NCI-H2227 (cell line): ENCODE results near the gene TMEM117.

Source experiments
- DNase-seq: peaks from one replicate; lab custom pipeline; 2025; ENCODE audit not compliant: unreplicated experiment; lab: John Stamatoyannopoulos, UW

Gene TMEM117

DNA sequence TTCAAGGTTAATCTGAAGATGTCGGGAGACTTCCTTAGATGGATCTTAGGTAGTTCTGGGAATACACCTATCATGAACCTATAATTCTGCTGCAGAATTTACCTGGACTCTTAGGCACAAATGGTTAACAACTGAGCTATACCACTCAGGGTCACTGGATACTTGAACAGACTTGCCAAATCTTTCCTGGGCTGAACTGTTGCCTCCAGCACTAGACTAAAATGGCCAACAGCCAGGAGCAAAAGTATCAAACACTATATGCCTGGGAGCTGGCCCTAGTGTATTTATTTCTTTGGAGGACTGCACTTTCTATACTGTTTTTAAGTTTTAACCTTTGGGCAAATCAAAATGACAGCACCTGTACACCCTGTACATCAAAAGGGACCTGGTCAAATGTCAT lies 252.8 kb downstream of the TMEM117 start:
- no peak for DNase-seq

DNA sequence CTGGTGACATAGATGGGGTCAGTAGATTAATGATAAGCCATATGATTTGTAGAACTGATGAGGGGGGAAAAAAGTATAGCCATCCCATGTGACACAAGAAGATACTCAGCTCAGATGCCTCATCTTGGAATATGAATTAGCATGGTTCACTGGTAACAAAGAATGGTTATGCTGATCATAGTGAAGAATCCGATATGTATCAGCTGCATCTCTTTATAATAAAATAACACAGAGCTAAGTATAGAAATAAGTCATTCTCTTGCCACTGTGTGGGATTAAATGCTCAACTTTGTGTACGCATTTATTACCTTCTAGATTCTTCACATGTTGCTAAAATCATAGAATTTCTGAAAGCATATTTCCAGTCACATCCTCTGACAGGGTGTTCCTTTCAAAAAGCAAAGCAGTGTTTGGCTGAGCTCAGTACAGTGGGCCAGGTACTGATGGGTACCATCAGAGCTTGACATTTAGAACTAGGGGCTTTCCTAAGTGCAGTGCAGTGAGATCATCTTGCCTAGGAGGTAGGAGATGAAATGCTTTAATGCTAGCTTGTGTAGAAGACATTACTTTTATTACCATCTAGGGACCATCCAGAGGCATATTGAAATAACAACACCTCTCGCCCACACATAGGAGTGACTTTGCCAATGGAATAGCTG lies 256.2 kb downstream of the TMEM117 start:
- no peak for DNase-seq

DNA sequence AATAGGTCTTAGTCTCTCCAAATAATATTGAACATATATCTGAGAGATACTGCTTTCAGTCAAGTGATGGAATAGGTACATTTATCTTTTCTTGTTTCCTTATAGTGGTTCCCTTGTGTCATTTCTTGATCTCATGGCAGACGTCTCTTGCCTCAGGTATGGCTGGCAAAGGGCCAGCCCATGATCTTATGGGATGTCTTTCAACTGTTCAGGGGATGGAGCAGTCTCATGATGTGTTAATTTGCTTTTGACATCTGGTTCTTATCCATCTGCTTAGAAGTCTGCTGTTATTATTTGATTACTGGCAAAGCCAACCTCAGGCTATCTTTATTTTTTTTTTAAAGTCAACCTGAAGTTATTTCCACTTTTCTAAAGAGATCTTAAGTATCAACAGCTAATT lies 262.9 kb downstream of the TMEM117 start:
- DNase-seq, result no peak

DNA sequence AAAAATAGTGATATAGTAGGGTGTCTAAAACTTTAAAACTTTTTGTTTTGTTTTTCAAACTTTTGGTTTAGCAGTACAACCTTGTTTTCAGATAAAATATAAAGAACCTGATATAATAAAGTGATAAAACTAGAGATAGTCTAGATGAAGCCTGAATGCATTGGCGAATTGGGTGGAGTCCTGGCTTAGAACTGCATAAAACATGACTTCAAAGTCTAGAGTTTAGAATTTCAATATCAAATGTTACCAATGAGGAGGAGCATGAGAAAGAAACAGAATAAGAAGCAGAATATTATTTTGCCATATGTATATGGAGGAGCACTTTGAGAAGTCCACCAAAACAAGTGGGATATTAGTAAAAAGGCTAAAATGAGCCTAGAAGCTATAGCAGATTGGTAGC lies 263.6 kb downstream of the TMEM117 start:
- DNase-seq, result no peak

DNA sequence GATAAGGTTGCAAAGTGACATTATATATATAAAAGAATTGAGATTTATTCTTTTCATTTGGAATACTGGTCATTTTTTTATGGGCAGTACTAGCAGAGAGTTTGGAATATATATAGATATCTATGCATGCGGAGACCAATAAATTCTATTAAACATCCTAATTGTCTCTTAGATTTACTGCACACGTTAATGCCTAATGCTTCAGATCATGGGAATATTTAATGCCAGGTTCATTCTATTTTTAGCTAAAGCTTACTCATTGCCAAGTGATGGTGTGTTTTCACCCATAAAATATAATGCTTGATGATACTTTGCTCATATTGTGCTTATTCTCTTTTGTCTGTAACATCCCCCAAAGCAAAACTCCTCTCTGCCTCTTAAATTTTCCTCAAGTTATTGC lies 264.4 kb downstream of the TMEM117 start:
- no peak for DNase-seq

DNA sequence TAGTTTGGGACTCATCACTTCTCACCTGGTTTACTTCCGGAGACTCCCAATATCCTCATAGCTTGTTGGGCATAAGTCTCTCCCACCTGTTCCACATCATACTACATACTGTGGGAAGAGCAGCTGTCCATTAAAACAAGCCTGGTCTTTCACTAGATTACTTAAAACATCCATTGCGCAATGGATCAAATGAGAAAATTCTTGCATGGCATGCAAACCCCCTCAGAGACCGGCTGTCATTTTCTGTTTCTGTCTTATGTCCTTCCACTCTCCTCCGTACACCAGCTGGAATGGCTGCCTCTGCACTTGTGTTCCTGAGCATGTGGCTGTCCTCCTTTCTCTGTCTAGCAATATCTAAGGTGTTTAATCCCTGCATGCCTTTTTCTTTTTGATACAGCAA lies 265.6 kb downstream of the TMEM117 start:
- DNase-seq, result no peak

DNA sequence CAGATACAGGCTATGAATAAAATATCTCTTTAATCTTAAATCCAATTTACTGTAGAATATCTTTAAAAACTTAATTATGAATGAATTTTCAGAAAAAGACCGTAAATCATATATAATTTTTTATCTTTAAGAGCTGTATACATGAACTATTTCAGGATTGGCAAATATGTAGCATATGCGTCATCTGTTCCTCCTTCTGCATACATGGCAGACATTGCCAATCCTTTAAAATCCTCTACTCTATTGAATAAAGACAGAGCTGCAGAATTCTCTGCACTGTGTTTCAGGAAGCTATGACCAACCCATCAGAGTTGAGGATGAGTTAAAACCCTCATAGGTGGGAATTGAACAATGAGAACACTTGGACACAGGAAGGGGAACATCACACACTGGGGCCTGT lies 279.0 kb downstream of the TMEM117 start:
- no peak for DNase-seq

DNA sequence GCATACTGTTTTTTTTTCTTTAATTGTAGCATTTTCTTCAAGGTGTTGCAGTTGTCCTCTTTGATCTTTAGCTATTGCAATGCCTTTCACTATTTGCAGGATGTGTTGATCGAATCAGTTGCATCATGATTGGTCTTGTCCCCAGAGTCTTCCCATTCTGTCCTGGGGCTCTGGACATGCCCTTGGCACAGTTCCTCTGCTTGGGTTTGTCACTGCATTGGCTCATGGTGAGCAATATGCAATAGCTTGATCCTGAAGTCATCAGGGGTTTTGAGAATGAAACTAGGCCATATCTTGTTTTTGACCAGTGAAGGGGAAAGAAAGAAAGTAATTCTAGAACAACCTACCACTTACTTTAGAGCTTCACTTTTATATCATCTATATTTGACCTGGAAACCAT lies 281.5 kb downstream of the TMEM117 start:
- no peak for DNase-seq

DNA sequence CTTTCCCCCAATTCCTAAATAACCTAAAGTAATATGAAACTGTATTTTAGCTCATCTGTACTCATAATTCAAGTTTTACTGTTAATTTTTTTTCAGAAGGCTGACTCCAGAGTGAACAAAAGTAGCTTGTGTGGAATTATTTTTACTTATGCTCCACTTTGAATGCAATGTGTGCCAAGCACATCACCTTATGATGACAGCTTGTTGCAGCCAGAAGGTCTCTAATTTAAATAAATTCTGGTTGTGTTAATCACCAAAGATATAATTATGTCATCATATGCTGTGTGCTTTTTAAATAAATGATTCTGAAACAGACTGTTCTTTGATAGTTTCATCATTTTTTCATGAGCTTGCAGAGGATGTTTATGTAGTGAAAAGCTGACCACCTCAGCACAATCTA lies 283.1 kb downstream of the TMEM117 start:
- DNase-seq, result no peak

DNA sequence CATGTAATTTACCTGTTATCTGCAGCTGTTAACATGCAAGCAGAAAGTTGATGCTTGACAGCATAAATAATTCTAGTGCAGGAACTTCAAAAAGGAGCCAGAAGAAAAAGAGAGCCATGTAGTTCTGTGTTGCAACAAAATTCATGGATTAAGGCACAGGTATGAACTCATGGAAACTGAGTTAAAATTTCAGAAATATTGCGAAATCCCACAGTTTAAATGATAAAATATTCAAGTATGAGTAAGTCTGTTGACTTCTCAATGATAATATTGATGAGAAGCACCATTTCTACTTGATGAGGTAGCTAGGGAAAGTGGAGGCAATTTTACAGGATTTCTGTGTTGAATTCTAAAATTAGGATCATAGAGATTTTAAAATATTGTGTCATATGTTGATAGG lies 290.9 kb downstream of the TMEM117 start:
- no peak for DNase-seq

DNA sequence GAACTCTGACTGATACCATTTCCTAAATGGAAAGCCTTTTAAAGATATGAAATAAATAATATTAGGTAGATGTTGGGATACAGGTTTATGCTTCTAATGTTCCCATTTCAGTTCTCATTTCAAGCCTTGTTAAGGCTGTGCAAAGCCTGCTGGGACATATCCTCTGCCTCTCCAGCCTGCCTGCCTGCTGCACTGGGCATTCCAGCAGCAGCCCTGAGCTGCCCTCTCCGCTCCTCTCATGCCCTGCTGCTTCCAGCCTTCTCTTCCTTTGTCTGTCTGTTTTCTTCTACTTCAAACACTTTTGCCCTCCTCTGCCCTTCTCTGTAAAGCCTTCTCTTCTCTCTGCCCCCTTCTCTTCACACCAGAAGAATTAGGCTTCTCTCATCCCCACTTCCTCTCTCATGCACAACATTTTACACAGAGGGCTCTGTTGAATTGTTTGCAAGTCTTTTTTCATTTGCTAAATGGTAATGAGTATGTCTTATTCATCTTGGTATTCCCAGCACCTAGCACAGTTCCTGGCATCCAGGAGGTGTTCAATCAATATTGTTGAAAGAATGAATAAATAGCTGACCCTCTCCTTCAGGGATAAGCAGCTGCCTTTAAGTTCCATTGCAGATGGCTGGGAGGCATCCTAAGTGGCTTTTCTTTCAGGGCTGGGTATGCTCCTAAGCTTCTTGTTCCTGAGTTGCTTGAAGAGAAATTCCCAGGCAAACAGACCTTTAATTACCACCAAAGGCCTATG lies 292.3 kb downstream of the TMEM117 start:
- DNase-seq, result no peak

DNA sequence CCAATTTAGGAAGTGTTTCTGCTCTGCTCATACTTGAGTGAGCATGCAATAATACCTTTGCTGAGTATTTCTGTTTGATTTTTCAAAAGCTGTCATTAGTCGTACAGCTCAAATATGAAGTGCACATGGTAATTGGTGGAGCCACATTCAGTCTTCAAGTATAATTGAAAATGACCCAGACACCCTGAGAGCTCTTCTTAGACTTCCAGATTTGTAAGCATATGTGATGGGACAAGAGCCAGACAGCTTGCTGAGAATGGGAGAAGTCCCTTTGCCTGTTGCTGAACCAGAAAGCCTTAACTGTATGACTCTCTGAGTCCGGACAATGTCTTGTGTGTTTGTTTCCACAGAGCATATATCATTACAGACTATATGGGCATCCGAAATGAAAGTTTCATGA lies 307.3 kb downstream of the TMEM117 start:
- DNase-seq, result no peak

DNA sequence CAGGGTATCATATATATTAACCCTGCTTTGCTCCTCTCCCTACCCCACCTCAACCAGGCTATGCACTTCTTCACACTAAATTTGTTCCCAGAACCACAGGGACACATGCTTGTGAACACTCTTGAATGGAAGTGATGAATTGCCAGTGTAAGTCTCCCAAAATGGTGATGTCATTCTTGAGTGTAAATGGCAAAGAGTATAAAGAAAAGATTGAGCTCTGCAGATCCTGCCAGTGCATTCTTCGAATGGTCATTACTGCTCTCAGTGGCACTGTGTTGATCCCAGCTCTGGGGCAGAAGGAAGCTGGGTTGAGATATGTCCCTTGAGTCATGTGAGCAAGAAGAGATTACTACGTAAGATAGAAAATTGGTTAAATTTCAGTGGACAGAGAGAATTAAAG lies 313.1 kb downstream of the TMEM117 start:
- DNase-seq, result no peak

DNA sequence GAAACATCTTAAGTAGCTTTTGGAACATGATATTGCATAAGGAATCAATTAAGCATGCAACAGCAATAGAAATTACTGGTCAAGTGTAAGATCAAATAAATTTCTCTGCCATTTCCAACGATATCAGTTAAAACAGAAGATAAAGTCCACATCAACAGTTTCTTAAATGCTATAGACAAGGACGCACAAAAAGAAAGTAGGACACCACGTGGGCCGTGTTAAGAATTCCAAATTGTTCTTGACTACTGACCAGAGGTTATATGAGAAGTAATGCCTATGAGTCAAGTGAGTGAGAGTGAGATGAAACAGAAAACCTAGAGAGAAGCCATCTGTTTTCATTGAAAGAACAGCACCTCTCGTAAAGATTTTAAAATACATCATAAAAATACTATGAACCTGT lies 318.2 kb downstream of the TMEM117 start:
- DNase-seq, result no peak

DNA sequence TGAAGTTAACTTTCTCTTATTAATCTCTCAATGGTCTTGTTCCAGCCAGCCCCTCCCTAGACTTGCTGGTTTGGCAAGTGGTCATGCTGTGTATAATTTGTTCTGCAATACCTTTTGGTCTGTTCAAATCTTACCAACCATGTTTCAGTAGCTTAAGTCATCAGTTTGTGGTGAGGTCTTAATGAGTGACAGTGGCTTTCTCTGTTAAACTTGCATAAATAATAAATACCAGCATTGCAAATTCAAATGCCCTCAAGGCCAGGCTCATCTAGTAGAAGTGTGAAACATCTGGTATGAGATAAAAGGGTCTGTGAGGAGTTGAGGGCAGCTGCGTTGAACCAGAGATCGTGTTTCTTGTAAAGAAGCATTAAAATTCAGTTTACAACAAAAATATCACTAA lies 319.5 kb downstream of the TMEM117 start:
- DNase-seq, result no peak

DNA sequence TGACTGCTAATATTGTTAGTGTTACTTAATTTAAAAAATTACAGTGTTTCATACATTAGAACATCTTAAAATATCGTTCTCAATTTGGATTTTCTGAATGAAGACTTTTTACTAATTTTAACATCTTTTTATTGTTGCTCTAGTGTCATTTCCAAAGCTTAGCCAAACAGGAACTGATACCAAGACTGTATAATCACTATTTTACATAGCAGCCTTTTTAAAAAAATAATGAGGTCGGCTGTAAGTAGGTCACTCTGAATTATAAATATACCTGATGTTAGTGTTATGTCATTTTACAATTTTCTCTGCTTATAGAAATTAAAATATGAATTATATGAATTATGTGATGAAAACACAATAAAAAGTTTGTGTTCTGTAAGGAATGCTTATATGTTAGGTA lies 321.5 kb downstream of the TMEM117 start:
- no peak for DNase-seq

DNA sequence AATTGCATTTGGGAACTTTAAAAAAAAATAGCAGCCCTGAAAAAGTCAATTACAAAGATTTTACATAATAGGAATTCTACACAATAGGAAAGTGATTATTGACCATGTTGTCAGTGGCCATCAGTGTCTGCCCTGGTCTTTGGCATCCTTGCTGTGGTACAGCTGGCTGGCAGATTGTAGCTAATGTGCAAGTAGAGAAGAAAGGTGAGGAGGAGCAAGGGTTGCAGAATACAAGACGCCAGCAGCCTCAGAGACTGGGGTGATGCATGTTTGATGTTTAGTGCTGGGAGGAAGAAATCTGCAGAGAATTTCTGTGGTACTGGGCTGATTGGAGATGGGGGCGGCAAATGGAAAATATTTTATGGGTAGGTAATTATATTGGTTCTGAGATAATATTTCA lies 322.9 kb downstream of the TMEM117 start:
- no peak for DNase-seq

DNA sequence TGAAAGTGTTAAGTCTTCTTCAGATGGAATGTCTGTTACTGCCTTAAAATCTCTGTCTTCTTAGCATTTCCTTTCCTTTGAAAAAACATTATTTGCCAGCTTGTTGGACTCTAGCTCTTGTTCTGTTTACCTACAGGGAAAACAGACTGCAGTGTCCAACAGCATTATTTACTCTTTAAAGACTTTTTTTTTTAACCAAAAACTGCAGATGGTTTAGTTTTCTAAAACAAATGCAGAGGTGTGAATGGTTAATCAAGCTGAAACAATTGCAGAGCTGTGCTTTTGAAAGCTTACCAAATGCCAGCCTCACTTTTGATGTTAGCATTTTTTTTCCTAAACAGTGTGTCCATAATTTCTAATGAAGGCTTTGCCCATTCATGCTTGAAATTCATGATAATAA lies 323.3 kb downstream of the TMEM117 start:
- DNase-seq, result no peak

DNA sequence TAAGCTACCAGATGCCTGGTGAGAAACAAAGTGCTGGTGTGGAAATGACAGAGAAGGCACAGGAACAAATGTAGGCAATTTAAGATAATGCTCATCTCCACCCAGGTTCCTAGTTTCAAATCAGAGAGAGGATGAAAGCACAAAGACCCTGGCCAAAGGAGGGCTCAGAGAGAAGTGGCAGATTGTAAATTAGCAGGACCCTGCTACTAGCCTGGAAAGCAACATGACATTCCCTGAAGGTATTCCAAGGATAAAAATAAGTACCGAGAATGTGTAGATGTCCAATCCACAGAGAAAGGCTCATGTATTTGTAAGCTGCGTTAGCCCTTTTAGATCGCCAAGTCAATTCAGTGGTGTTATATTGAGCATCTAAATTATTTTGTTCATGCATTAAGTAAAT lies 324.0 kb downstream of the TMEM117 start:
- no peak for DNase-seq

DNA sequence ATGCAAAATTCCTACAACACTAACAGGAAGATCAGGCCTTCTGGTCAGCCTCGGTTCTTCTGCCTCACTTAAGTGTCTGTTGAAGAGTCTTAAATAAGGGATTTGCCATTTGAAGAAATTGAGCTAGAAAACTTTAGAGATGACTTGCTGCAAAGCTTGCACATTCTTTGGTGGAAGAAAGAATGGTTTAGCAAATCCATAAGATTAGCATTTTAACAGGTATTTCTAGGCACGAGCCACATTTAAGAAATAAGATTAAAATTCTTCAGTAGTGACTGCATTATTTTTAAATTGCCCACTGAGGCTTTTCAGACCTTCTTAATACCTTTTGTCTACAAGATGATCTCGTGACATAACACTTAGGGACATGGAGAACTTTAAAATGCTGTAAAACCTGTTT lies 327.1 kb downstream of the TMEM117 start:
- no peak for DNase-seq

DNA sequence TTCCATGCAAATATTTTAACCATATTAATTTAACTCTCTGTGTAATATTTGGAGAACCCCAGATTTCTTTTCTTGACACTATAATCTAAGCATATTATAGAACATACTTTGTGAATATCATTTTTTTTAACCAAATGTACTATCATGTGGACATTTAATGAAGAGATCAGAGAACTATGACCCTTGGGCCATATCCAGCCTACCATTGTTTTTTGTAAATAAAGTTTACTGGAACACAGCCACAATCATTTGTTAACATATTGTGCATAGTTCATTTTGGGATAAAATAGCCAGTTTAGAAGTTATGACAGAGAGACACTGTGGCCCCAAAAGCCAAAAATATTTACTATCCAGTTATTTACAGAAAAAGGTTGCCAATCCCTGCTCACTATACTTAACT lies 338.2 kb downstream of the TMEM117 start:
- DNase-seq, result no peak

DNA sequence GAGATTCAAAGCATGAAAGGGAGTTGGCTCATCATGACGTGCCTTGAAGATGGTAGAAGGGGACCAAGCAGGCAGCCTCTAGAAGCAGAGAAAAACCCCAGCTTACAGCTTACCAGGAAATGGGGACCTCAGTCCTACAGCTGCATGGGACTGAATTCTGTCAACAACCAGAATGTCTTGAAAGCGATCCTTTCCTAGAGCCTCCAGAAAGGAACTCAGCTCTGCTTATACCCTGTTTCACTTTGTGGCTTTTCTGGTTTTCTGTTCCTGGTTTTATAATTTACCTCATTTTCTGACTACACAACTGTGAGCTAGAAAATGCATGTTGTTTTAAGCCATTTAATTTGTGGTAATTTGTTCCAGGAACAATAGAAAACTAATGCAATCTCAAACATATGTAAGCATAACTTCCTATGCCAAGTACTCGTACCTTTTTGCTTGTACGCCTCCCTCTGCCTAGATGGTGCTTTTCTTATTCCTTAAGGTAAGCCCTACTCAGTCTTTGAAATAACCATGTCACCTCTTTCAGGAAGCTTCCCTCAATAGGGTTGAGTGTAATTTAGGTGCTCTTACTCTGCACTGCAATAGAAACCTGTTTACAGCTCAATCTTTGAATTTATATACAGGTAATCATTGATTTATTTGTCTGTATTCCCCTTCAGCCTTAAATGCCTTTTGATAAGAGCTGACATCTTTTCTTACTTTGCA lies 348.8 kb downstream of the TMEM117 start:
- DNase-seq, result no peak
